Spleen (tissue), 11 donors: ENCODE results near the gene MYO16. TPM values are rescaled to one million over a fixed set of nuclear protein-coding genes. Genes with fewer than 3 reads are reported as not detected.

ENCODE experiments used
- DNase-seq: peaks from one replicate; pipeline ENCODE4 v3.0.0-alpha.2; 2020
- H3K27ac ChIP-seq, 8 donors: fragments of 200-600 bp; sonication (generic) in 7 of 8; 1 replicate in 4 of 8; 2 replicates in 4 of 8; pipeline versions ENCODE4 v1.5.0 to v1.8.0; 2016 to 2021; ENCODE audit warnings: inconsistent platforms in 4 of 8, mild to moderate bottlenecking in 4 of 8, moderate library complexity in 1 of 8
- H3K27me3 ChIP-seq, 7 donors: fragments of 200-600 bp; sonication (generic) in 6 of 7; replicated peaks in 1 of 7; 1 replicate in 4 of 7; 2 replicates in 3 of 7; pipeline versions ENCODE4 v1.5.0 to v1.8.0; 2016 to 2021; ENCODE audit warnings: inconsistent platforms in 3 of 7, mild to moderate bottlenecking in 1 of 7
- H3K36me3 ChIP-seq, 6 donors: fragments of 200-600 bp; sonication (generic) in 5 of 6; 1 replicate in 4 of 6; 2 replicates in 2 of 6; pipeline versions ENCODE4 v1.5.0 to v1.8.0; 2016 to 2021; ENCODE audit warnings: inconsistent platforms in 2 of 6
- H3K4me1 ChIP-seq, 6 donors: fragments of 200-600 bp; sonication (generic) in 5 of 6; 1 replicate in 3 of 6; 2 replicates in 3 of 6; pipeline versions ENCODE4 v1.5.0 to v1.8.0; 2016 to 2021; ENCODE audit warnings: inconsistent platforms in 3 of 6
- H3K4me3 ChIP-seq, 8 donors: fragments of 200-600 bp; sonication (generic) in 7 of 8; 1 replicate in 4 of 8; 2 replicates in 4 of 8; pipeline versions ENCODE4 v1.5.0 to v1.8.0; 2016 to 2021; ENCODE audit warnings: inconsistent platforms in 4 of 8, mild to moderate bottlenecking in 4 of 8, moderate library complexity in 2 of 8
- H3K9me3 ChIP-seq, 8 donors: fragments of 200-600 bp; sonication (generic) in 7 of 8; 1 replicate in 4 of 8; 2 replicates in 4 of 8; pipeline versions ENCODE4 v1.5.0 to v1.8.0; 2016 to 2021; ENCODE audit warnings: inconsistent platforms in 4 of 8
- POLR2A ChIP-seq, 3 donors: fragments of 450-650 bp; IDR thresholded peaks; one replicate each; pipeline ENCODE4 v1.5.1; 2017; ENCODE audit warnings: antibody characterized with exemption in 3 of 3, mild to moderate bottlenecking in 1 of 3
- POLR2AphosphoS5 ChIP-seq, 3 donors: sonication (generic); formaldehyde crosslinking; IDR thresholded peaks; one replicate each; pipeline ENCODE4 v1.5.1; 2017; ENCODE audit warnings: antibody characterized with exemption in 3 of 3
- WGBS, 5 donors: extraction: QIAGEN DNeasy Blood & Tissue Kit in 3 of 5; methylation state at CpG; one replicate each; pipeline versions ENCODE4 v1.1.5 to v1.1.7; 2013 to 2018; 5-methylcytosine and 5-hydroxymethylcytosine counted together
- intact Hi-C: fragments of 100-400 bp; cut with DNase I; formaldehyde crosslinking; loops from one replicate; pipeline ENCODE4 v1.15.0; 2023; ENCODE audit warnings: low total_unique reads
- polyA plus RNA-seq, 3 donors: library from polyadenylated mRNA; stranded (reverse); fragments of 200-250 nt; gene quantifications; one replicate each; pipeline ENCODE4 v1.2.1, GENCODE V29; 2013
- total RNA-seq, 7 donors: library from RNA; depleted of rRNA in 3 of 7; stranded (reverse); fragments of >200 nt in 3 of 7; fragmentation: NEBNext Ultra II Directional in 4 of 7; extraction: Animal tissue kit (Norgen Biotek cat#: 25700) in 4 of 7; gene quantifications; one replicate each; pipeline versions ENCODE4 v1.1.0 to v1.2.1, GENCODE V29; 2016 to 2021
- TF ChIP-seq, protein P1 (sequence below), 11 experiments: fragments of 200-600 bp in 7 of 11; fragments of 450-650 bp in 4 of 11; sonication (generic) in 4 of 11; IDR thresholded peaks in 8 of 11; conservative IDR thresholded peaks in 3 of 11; 1 replicate in 7 of 11; 2 replicates in 4 of 11; pipeline versions ENCODE4 v1.4.0 to v1.8.0; 2016 to 2021; ENCODE audit warnings: antibody characterized with exemption in 11 of 11, inconsistent platforms in 4 of 11, mild to moderate bottlenecking in 1 of 11
- donor health status: healthy with polysubstance abuse.
- donor health status: DM: no; HTN: no; CAD: no; lungs with moderate emphysema.
- donor health status: DM: no; HTN: no; CAD: no.
- donor health status: Bipolar disorder and iron deficiency.
- donor health status: healthy.
- donor health status: DM: no; HTN: no; CAD: no.
- donor health status: DM: yes; HTN: yes; CAD: no.

MYO16 gene
- total and polyA plus RNA-seq, 10 donors = 0.03 to 0.51 (median 0.26) TPM; not detected in 1

DNA sequence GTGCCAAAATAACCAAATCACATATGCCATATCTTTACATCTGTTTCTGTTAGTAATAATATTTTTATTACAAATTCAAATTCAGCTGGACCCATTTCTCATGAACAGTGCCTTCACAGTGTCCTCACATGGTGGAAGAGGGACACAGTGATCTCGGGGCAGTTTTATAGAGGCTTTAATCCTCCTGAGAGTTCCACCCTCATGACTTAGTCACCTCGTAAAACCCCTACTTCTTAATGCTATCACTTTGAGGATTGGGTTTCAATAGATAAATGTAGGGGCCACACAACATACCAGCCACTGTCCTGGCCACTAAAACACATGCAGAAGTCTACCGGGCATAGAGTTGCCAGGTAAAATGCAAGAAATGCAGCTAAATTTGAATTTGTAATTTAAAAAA lies 201.5 kb downstream of the MYO16 start:
- WGBS, 5 donors = 68 to 82% (median 74%) methylated on average over 3 of the region's 3 CpGs
- Histone ChIP-seq H3K36me3 (no peaks in the 10 kb centered on the region), H3K4me1 (no peaks in the 10 kb centered on the region), H3K9me3 (peaks cover 0 to 22% (median 13%) of the 10 kb centered on the region in 8 donors), H3K4me3 (no peak overlapping the region), H3K27me3 (no peaks in the 10 kb centered on the region), H3K27ac (no peak overlapping the region)
- no peak for TF ChIP-seq POLR2AphosphoS5 (IDR thresholded peaks at IDR 0.05)
- no peak for TF ChIP-seq POLR2A (IDR thresholded peaks at IDR 0.05)
- TF ChIP-seq, protein P1, sequence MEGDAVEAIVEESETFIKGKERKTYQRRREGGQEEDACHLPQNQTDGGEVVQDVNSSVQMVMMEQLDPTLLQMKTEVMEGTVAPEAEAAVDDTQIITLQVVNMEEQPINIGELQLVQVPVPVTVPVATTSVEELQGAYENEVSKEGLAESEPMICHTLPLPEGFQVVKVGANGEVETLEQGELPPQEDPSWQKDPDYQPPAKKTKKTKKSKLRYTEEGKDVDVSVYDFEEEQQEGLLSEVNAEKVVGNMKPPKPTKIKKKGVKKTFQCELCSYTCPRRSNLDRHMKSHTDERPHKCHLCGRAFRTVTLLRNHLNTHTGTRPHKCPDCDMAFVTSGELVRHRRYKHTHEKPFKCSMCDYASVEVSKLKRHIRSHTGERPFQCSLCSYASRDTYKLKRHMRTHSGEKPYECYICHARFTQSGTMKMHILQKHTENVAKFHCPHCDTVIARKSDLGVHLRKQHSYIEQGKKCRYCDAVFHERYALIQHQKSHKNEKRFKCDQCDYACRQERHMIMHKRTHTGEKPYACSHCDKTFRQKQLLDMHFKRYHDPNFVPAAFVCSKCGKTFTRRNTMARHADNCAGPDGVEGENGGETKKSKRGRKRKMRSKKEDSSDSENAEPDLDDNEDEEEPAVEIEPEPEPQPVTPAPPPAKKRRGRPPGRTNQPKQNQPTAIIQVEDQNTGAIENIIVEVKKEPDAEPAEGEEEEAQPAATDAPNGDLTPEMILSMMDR (IDR thresholded peaks at IDR 0.05 in 8 of 11, conservative IDR thresholded peaks at IDR 0.05 in 3 of 11) = no peak
- intact Hi-C loops = no loop called here
- DNase-seq = no peak

- intact Hi-C loops = no loop called here
- 58 to 83% (median 70%) methylated on average over 1 of the region's 1 CpG for WGBS, 5 donors
- no peak for TF ChIP-seq POLR2A (IDR thresholded peaks at IDR 0.05)
- TF ChIP-seq POLR2AphosphoS5 (IDR thresholded peaks at IDR 0.05) = no peak
- TF ChIP-seq, protein P1 (IDR thresholded peaks at IDR 0.05 in 8 of 11, conservative IDR thresholded peaks at IDR 0.05 in 3 of 11) = no peak
Measured at GRCh38 chr13:108833531-108833930, 204.1 kb downstream of the MYO16 start.

GRCh38 chr13:108834193-108834592 lies 204.8 kb downstream of the MYO16 start:
- Histone ChIP-seq H3K27ac (no peak overlapping the region), H3K4me1 (no peaks in the 10 kb centered on the region), H3K27me3 (no peaks in the 10 kb centered on the region), H3K9me3 (peaks cover 0 to 4% (median under 1%) of the 10 kb centered on the region in 8 donors), H3K36me3 (no peaks in the 10 kb centered on the region), H3K4me3 (no peak overlapping the region)
- WGBS, 5 donors = 77 to 92% (median 82%) methylated on average over 1 of the region's 1 CpG
- TF ChIP-seq POLR2A (IDR thresholded peaks at IDR 0.05) = no peak
- TF ChIP-seq, protein P1 (IDR thresholded peaks at IDR 0.05 in 8 of 11, conservative IDR thresholded peaks at IDR 0.05 in 3 of 11) = no peak
- TF ChIP-seq POLR2AphosphoS5 (IDR thresholded peaks at IDR 0.05) = no peak
- intact Hi-C loops = no loop called here
- DNase-seq = no peak

More at GRCh38 chr13:108833531-108833930, 204.1 kb downstream of the MYO16 start:
- Histone ChIP-seq H3K27me3 (no peaks in the 10 kb centered on the region), H3K27ac (no peak overlapping the region), H3K4me3 (no peak overlapping the region), H3K9me3 (peaks cover 0 to 11% (median 7%) of the 10 kb centered on the region in 8 donors), H3K36me3 (no peaks in the 10 kb centered on the region), H3K4me1 (no peaks in the 10 kb centered on the region)
- DNase-seq = no peak

DNA sequence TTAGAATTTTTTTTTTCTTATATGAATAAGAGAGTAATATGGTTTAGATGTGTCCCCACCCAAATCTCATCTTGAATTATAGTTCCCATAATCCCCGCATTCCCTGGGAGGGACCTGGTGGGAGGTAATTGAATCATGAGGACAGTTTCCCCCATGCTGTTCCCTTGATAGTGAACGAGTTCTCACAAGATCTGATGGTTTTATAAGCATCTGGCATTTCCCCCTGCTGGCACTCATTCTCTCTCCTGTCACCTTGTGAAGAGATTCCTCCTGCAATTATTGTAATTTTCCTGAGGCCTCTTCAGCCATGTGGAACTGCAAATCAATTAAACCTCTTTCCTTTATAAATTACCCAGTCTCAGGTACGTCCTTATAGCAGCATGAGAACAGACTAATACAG lies 205.7 kb downstream of the MYO16 start:
- intact Hi-C loops = no loop called here
- no peak for DNase-seq
- Histone ChIP-seq H3K36me3 (no peaks in the 10 kb centered on the region), H3K4me1 (no peaks in the 10 kb centered on the region), H3K27me3 (no peaks in the 10 kb centered on the region), H3K4me3 (no peak overlapping the region), H3K27ac (no peak overlapping the region), H3K9me3 (no peaks in the 10 kb centered on the region)
- 54 to 71% (median 61%) methylated on average over 3 of the region's 3 CpGs for WGBS, 5 donors
- TF ChIP-seq, protein P1 (IDR thresholded peaks at IDR 0.05 in 8 of 11, conservative IDR thresholded peaks at IDR 0.05 in 3 of 11) = no peak
